Hematopoietic multipotent progenitor cell treated with erythropoietin and hydrocortisone succinate and interleukin-3 and kit ligand, for 4 days (in vitro differentiated cells): ENCODE data around the gene LPIN1.
A peak's percentile ranks its signal among the peaks of the same experiment; 100 is the strongest.

ENCODE experiments used
- DNase-seq: peaks from one replicate; pipeline ENCODE4 v3.0.0-alpha.2; 2015

The LPIN1 gene, protein sequence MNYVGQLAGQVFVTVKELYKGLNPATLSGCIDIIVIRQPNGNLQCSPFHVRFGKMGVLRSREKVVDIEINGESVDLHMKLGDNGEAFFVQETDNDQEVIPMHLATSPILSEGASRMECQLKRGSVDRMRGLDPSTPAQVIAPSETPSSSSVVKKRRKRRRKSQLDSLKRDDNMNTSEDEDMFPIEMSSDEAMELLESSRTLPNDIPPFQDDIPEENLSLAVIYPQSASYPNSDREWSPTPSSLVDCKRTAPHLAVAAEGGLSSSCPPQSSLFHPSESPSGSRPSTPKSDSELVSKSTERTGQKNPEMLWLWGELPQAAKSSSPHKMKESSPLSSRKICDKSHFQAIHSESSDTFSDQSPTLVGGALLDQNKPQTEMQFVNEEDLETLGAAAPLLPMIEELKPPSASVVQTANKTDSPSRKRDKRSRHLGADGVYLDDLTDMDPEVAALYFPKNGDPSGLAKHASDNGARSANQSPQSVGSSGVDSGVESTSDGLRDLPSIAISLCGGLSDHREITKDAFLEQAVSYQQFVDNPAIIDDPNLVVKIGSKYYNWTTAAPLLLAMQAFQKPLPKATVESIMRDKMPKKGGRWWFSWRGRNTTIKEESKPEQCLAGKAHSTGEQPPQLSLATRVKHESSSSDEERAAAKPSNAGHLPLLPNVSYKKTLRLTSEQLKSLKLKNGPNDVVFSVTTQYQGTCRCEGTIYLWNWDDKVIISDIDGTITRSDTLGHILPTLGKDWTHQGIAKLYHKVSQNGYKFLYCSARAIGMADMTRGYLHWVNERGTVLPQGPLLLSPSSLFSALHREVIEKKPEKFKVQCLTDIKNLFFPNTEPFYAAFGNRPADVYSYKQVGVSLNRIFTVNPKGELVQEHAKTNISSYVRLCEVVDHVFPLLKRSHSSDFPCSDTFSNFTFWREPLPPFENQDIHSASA

GRCh38 chr2:11746376-11746806, at the start of gene LPIN1:
LPIN1 (plus strand) TSS chr2:11746632; CDS start chr2:11765542, 18,910 bp downstream.
- peak; percentile 95 for DNase-seq

DNA sequence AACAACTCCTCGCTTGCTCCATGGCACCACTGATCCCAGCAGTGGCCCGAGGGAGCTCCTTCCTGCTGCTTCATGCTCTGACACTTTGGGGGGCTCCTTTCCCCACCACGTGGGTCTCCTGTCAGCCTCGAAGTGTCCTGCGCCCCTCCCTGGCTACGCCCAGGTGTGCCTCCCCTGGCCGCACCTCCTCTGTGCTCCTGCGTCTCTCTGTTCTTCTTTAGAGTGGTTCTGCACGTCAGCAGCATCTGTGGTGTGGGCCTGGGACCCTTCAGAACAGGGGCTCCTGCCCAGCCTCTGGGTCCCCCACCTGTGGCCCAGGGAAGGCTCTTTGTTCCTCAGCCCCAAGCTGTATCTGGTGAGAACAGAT, 49.7 kb upstream of the LPIN1 start:
- no peak for DNase-seq

- peak; percentile 97 for DNase-seq
Measured at GRCh38 chr2:11697103-11697871, 49.1 kb upstream of the LPIN1 start.

- peak; percentile 45 for DNase-seq
Measured at GRCh38 chr2:11698009-11698922, 48.2 kb upstream of the LPIN1 start.

- no peak for DNase-seq
Measured at GRCh38 chr2:11699686-11700670, 46.5 kb upstream of the LPIN1 start.

DNA sequence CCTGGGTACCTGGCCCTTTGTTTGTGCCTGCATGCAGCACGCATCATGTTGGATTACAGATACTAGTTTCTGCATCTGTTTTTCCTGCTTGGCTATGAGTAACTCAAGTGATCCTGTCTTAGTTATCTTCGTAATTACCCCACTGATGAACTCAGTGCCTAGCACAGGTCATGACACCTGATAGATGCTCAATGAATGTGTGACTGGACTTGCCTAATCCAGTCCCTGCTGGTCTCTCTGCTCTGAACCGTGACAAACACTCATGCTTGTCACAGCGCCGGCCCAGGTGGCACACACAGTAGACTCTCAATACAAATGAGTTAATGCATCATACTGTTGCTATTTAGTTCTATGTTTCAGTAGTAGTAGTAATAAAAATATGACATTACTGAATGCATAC, 45.2 kb upstream of the LPIN1 start:
- no peak for DNase-seq

- peak; percentile 79 for DNase-seq
Measured at GRCh38 chr2:11701751-11702301, 44.6 kb upstream of the LPIN1 start.

DNA sequence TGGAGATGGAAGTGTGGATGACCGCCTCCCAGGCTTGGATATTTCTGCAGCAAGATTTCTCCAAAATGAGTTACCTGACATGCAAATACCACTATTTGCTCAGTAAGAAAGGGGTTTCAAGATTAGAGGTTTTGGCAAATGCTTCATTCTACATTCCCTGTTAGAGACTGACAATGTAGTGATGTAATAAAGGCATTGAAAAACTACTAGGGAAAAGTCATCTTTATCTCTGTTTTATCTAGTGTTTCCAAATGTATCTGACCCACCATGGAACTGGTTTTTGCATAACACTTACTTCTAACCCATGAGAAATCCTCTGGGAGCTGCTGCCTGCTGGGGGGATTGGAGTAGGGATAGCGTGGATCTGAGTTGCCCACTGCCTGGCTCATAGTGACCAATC, 43.5 kb upstream of the LPIN1 start:
- no peak for DNase-seq

DNA sequence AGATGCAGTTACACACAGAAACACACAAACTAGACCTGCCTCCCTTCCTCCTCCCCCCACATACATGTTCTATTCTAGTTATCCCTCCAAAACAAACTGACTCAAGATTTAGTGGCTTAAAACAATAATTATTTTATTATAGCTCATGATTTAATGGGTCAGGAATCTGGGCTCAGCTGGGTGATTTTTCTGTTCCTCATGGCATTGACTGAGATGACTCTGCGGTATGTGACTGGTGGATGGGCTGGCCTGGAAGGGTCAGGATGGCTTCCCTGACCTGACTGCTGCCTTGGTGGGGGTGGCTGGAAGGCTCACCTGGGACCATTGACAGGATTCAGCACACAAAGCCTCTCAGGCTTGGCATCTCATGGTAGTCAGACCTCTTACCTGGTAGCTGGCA, 42.7 kb upstream of the LPIN1 start:
- DNase-seq: no peak

GRCh38 chr2:11705063-11705462, 41.4 kb upstream of the LPIN1 start:
- no peak for DNase-seq

DNA sequence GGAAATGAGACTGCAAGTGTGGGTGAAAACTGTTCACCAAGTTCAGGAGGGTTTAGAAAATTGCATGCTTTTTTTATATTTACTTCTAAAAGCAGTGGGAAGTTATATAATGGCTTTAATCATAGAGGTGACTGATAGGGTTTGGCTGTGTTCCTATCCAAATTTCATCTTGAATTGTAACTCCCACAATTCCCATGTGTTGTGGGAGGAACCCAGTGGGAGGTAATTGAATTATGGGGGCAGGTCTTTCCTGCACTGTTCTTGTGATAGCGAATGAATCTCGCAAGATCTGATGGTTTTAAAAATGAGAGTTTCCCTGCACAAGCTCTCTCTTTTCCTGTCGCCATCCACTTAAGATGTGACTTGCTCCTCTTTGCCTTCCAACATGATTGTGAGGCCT, 40.7 kb upstream of the LPIN1 start:
- DNase-seq: no peak

DNA sequence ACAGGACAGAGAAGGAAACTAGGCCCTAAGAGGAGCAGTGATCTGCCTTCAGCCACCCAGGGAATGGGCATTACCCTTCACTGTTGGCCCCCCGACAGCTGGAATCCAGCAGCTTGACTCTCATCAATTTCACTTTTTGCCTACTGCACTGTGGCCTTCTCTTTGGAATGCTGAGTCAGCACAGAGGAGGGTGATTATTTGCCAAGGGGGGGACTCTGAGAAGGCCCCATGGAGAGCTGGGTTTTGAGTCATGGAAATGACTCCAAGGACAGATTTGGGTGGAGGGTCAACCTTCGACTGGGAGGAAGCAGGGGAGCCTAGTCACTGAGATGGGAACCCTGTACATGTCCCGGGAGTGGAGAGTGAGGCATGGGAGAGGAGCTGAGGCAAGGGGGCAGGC, 38.3 kb upstream of the LPIN1 start:
- DNase-seq: no peak

GRCh38 chr2:11709293-11709692, 37.1 kb upstream of the LPIN1 start:
- DNase-seq: no peak

DNA sequence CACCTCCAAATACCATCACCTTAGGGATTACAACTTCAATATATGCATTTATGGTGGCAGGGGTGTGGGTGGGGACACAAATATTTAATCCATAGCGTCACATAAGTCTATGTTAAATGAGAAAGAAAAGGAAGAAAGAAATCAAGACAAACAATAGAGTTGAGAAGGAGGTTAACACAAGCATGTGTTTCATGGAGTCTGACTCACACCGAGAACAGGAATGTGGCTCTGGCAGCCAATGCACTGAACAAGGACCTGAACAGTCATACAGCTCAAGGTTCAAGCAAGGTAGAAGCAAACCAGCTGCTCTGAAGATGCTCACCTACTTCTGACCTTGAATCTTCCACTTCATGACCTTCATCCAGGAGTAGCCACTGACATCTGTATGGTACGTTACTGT, 36.2 kb upstream of the LPIN1 start:
- DNase-seq: no peak

DNA sequence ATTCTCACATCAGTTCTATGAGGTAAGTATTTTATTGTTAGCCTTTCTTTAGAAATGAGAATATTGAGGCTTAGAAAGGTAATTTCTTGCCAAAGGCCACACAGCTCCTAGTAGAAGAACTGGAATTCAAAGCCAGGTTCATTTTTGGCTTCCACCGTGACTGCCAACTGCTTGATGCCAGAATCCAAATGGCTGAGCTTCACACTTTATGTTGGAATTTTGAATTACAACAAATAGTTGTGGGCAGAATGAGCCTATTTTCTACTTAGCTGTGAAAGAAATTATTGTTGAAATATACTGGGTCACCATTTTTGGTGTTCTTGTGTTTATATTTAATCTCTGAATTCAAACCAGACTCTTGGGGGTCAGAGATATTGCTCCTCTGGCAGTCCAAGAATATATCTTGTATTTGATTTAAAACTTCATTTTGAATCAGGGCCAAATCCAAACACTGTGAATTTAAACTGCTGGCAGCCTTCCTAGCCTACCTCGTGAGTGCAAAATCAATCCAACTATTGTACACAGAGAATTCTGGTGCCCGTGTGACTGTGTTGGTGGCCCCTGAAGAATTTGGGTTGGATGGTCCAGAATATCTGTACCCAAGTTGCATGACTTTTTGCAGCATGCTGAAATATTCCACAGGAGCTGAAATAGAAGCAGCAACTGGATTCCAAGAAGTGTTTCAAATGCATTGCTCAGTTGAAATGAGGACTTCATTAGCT, 35.6 kb upstream of the LPIN1 start:
- no peak for DNase-seq

GRCh38 chr2:11711354-11711716, 35.1 kb upstream of the LPIN1 start:
- DNase-seq: no peak

DNA sequence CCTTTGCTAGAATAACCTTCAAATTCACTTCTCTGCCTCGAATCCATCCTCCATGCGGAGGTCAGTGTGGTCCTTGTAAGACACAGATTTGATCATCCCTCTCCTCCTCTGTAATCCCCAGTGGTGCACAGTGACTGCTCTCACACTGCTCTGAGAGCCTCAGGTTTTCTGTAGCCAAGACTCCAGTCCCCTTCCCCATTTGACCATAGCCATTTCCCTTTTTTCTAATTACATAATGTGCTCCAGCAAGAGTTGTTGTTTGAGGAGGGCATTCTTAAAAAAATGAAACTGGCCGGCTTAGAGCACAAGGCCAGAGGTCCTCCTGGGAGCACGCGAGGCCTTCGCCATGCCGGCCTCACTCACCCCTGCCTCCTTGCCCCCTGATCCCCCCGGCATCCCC, 34.7 kb upstream of the LPIN1 start:
- DNase-seq: no peak

GRCh38 chr2:11712866-11713265, 33.6 kb upstream of the LPIN1 start:
- no peak for DNase-seq

GRCh38 chr2:11713815-11714214, 32.6 kb upstream of the LPIN1 start:
- no peak for DNase-seq
